Stimulated activated CD8-positive, alpha-beta memory T cell treated with anti-CD3 and anti-CD28 coated beads, Interleukin-12 subunit alpha, Interleukin-12 subunit beta, amount 100 ng/mL, for 1 hour (primary cell): ENCODE data around the gene RFTN1.

Source experiments
- DNase-seq: peaks from one replicate; pipeline ENCODE4 v3.0.0-alpha.2; 2020; ENCODE audit warnings: low read depth

RFTN1 gene

DNA sequence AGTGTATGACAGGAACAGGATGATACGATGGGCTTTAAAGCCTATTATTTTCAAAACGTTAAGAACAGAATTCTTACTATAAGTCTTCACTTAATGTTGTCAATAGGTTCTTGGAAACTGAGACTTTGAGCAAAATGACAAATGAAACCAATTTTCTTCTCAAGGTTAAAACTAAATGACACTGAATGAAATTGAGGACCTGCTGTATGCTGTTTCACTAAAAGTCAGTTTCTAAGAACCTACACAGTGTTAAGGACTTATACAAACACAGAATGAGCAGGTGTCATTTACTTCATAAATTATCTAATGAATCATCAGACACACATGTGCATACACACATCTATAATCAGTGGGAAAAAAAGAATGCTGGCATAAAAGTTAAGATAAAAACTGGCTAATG, 106.9 kb downstream of the RFTN1 start:
- DNase-seq, result no peak

GRCh38 chr3:16406166-16406565, 107.3 kb downstream of the RFTN1 start:
- no peak for DNase-seq

DNA sequence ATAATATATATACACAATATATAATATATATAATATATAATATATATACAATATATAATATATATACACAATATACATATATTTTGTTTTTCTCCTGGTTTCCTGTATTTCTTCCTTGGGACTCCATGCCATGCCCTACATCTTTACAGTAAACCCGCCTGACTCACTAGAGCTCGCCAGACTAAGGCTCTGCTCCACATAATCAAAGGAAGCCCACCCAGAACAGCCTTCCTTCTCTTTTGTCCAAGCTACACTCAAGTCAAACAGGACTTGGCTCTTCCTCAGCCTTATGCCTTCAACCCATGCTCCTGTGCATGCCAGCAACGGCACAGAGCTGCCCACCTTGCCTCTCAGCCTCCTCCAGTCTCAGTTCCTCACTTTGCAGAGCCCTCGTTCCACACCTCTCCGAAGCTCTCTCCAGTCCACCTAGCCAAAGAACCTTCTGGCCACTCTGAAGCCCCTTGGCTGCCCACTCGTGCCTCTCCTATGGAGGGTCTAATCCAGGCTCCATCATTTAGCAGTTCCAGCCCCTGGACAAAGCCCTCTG, 109.1 kb downstream of the RFTN1 start:
- DNase-seq, result no peak

GRCh38 chr3:16402451-16402850, 111.0 kb downstream of the RFTN1 start:
- no peak for DNase-seq

- no peak for DNase-seq
Observed at GRCh38 chr3:16401273-16401672, 112.2 kb downstream of the RFTN1 start.

GRCh38 chr3:16400106-16400931, 113.2 kb downstream of the RFTN1 start:
- no peak for DNase-seq

DNA sequence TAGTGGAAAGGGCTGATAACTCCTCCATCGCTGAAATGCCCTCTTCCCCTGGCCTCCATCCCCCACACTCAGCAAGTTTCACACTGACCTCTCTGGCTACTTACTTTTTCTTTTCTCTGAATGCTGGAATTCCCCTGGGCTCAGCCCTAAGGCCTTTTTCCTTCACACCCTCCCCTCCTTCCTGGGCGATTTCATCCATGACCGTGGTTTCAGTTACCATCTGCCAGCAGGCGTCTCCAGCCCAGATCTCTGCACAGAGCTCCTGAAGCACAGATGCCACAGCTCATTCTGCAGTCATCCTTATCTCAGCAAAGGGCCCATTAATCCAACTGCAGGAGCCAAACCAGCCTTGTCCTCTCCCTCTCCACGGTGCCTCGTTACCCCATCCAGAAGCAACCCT, 114.0 kb downstream of the RFTN1 start:
- no peak for DNase-seq

GRCh38 chr3:16398648-16399047, 114.9 kb downstream of the RFTN1 start:
- no peak for DNase-seq

DNA sequence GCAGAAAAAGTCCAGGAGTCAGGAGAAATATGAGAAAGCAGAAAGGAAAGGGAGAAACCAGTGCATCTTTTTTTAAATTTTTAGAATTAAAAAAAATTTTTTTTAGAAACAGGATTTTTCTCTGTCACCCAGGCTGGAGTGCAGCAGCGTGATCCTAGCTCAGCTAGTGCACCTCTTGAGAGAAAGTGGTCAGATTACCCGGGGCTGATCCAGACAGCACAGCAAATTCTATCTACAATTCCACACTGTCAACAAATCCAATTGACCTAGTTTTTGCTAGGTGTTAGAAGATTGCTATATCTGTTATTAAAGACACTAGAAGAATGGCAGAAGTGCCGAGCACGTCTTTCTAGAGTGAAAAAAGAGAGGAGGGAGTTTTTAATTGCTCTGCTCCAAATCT, 117.3 kb downstream of the RFTN1 start:
- no peak for DNase-seq

GRCh38 chr3:16395212-16395611, 118.3 kb downstream of the RFTN1 start:
- DNase-seq, result no peak

DNA sequence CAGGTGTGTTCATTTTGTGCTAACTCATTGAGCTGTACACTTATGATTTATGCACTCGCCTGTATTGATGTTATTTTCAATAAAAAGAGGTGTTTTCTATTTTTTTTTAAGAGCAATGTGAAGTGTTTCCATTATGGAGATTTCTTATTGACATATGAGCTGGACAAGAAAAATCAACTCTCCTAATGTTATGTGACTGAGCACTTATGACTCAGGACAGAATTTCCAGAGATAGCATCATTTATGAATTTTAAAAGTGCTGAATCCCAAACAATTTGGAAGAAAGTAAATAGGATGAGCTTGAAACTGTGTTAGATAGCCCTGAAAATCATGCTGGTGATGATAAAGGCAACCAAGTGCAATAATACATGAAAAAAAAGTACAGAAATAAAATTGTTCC, 118.9 kb downstream of the RFTN1 start:
- DNase-seq, result no peak

- DNase-seq, result no peak
Observed at GRCh38 chr3:16392717-16393116, 120.8 kb downstream of the RFTN1 start.

- no peak for DNase-seq
Observed at GRCh38 chr3:16392065-16392464, 121.4 kb downstream of the RFTN1 start.

- DNase-seq, result no peak
Observed at GRCh38 chr3:16390581-16390980, 122.9 kb downstream of the RFTN1 start.

DNA sequence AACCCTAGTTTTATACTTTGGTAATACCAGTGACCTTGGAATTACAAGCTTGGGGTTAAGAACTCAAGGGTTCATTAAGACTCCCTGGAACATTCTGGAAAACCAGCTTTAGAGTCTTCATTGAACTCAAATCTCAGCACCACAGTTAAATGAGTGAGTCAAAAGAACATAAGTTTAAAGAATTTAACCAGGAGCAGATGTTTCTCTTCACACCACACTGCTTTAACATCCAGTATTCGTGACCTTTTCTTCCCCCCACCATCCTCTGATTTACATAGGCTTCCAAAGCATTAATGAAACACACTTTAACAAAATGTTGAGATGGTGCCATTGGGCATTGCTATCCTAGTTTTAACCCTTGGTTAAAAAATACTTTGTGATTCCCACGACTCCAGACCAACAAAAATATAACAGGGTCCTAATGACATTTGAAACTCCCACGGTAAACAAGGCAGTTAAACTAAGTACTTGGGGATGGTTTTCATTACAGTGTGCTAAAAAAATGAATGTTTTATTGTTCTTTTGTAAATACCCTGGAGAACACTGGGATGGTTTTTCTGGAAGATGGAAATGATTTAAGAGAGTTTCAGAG, 124.6 kb downstream of the RFTN1 start:
- no peak for DNase-seq

- DNase-seq, result no peak
Observed at GRCh38 chr3:16386561-16386960, 126.9 kb downstream of the RFTN1 start.

DNA sequence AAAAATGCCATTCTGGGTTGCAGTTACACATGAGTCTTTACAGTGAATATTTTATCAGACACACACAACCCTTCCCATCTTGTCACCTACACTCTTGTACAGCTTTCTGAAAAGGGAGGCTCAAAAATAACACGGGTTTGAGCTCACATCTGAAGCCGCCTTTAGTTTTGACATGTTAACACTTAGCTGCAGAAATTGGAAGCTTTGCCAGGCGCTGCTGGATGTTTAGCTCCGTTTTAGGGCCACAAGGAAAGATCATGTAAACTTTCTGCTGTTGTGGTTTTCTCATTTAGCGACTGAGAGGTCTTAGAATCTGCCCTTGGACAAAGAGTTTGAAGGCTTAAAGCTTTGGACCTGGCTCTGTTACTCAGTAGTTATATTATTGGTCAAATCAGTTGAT, 128.3 kb downstream of the RFTN1 start:
- no peak for DNase-seq

DNA sequence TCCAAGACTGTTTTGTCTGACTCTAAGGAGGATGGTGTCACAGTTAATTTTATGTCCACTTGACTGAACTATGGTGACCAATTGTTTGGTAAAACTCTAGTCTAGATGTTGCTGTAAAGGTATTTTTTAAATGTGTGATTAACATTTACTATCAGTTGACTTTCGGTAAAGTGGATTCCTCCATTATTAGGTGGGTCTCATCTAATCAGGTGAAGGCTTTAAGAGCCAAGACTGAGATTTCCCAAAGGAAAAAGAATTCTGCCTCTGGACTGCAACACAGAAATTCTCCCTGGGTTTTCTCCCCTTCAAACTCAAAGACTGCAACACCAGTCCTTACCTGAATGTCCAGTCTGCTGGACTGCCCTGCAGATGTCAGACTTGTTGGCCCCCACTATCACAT, 129.6 kb downstream of the RFTN1 start:
- no peak for DNase-seq

DNA sequence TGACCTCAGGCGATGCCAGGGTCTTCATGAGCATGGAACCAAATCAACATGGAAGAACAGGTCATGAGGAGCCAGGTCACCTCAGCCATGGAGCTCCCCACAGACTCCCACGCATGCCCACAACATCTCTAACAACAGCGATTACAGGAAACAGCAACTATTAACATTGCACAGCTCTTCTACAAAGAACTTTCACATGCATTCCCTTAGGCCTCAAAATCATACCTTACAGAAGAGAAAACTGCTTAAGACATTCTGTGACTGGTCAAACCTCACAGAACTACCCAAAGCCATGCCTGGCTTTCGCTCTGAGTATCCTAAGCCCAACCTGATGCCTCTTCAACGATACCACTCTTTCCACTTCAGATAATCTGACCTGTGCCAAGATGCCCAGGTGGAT, 130.7 kb downstream of the RFTN1 start:
- DNase-seq, result no peak

DNA sequence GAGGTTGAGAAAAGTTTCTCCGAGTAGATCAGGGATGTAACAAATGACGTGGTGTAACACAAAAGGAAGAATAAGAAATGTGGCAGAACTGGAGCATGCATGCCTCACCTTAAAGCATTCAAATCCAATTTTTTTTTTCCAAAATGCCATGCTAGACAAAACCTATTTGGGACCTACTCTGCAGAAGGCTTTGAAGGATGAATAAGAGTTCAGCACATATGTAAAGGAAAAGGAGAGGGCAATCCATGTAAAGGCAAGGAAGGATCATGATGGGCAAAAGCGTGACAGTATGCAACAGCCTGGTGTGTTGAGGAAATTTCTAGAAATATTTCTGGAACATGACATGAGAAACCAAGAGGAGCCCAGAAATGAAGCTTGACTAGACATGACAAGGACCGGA, 132.1 kb downstream of the RFTN1 start:
- no peak for DNase-seq

GRCh38 chr3:16380421-16380820, 133.1 kb downstream of the RFTN1 start:
- DNase-seq, result no peak

- no peak for DNase-seq
Observed at GRCh38 chr3:16379838-16380237, 133.7 kb downstream of the RFTN1 start.

- no peak for DNase-seq
Observed at GRCh38 chr3:16378920-16379319, 134.6 kb downstream of the RFTN1 start.

- DNase-seq, result no peak
Observed at GRCh38 chr3:16378415-16378814, 135.1 kb downstream of the RFTN1 start.
